Mesendoderm (in vitro differentiated cells): ENCODE results near the gene UBTD2.

ENCODE experiments used
- DNase-seq: peaks from one replicate; pipeline ENCODE4 v3.0.0; 2013
- H2AK5ac ChIP-seq: 2 replicates; pipeline ENCODE4 v1.6.1; 2013; ENCODE audit warnings: low read length, inconsistent platforms
- H2BK120ac ChIP-seq: 2 replicates; pipeline ENCODE4 v1.6.1; 2013; ENCODE audit warnings: low read depth, mild to moderate bottlenecking, low read length, moderate library complexity, mixed read lengths
- H2BK15ac ChIP-seq: replicated peaks from 2 replicates; pipeline ENCODE4 v1.6.1; 2013; ENCODE audit warnings: low read depth, mild to moderate bottlenecking, moderate library complexity
- H2BK5ac ChIP-seq: 2 replicates; pipeline ENCODE4 v1.6.1; 2013; ENCODE audit warnings: low read length, inconsistent platforms
- H3K18ac ChIP-seq: 2 replicates; pipeline ENCODE4 v1.6.1; 2013; ENCODE audit warnings: mild to moderate bottlenecking, low read length, mixed read lengths
- H3K23ac ChIP-seq: one replicate; pipeline ENCODE4 v1.6.1; 2013; ENCODE audit warnings: low read length
- H3K27ac ChIP-seq: 2 replicates; pipeline ENCODE4 v1.5.1; 2013; ENCODE audit warnings: low read depth, mild to moderate bottlenecking, inconsistent platforms, low read length, moderate library complexity
- H3K27me3 ChIP-seq: 2 replicates; pipeline ENCODE4 v1.6.1; 2013; ENCODE audit warnings: low read length, control low read depth, mild to moderate bottlenecking, inconsistent platforms; ENCODE audit not compliant: insufficient read depth, poor library complexity
- H3K36me3 ChIP-seq: 2 replicates; pipeline ENCODE4 v1.6.1; 2013; ENCODE audit warnings: low read length, inconsistent platforms; ENCODE audit not compliant: control insufficient read depth, insufficient read depth
- H3K4ac ChIP-seq: one replicate; pipeline ENCODE4 v1.6.1; 2013; ENCODE audit warnings: low read depth, mild to moderate bottlenecking, low read length, moderate library complexity
- H3K4me1 ChIP-seq: 2 replicates; pipeline ENCODE4 v1.6.1; 2013; ENCODE audit warnings: low read depth, low read length, inconsistent platforms; ENCODE audit not compliant: control insufficient read depth
- H3K4me2 ChIP-seq: 2 replicates; pipeline ENCODE4 v1.6.1; 2013; ENCODE audit warnings: low read length
- H3K4me3 ChIP-seq: 2 replicates; pipeline ENCODE4 v1.5.1; 2013; ENCODE audit warnings: mild to moderate bottlenecking, low read length
- H3K56ac ChIP-seq: one replicate; pipeline ENCODE4 v1.6.1; 2013; ENCODE audit warnings: low read length
- H3K79me1 ChIP-seq: 2 replicates; pipeline ENCODE4 v1.6.1; 2013; ENCODE audit warnings: low read length, inconsistent platforms
- H3K79me2 ChIP-seq: 2 replicates; pipeline ENCODE4 v1.6.1; 2013; ENCODE audit warnings: mild to moderate bottlenecking, low read length; ENCODE audit not compliant: control insufficient read depth, insufficient read depth
- H3K9ac ChIP-seq: 2 replicates; pipeline ENCODE4 v1.6.1; 2013; ENCODE audit warnings: low read length, inconsistent platforms
- H4K5ac ChIP-seq: one replicate; pipeline ENCODE4 v1.6.1; 2013; ENCODE audit warnings: low read length
- H4K8ac ChIP-seq: one replicate; pipeline ENCODE4 v1.6.1; 2013; ENCODE audit warnings: low read depth, mild to moderate bottlenecking, control low read depth, low read length, moderate library complexity
- WGBS: extraction: QIAGEN DNeasy Blood & Tissue Kit; methylation state at CpG from one replicate; pipeline ENCODE4 v1.1.7; 2013; ENCODE audit warnings: low lambda C conversion rate, missing lambda C conversion rate; ENCODE audit not compliant: insufficient coverage; ENCODE audit errors: extremely low coverage; 5-methylcytosine and 5-hydroxymethylcytosine counted together

The UBTD2 gene

GRCh38 chr5:172255444-172255843, 28.1 kb downstream of the UBTD2 start:
- Histone ChIP-seq H3K27me3 (no peaks in the 10 kb centered on the region), H3K79me2 (no peaks in the 10 kb centered on the region), H3K18ac (no peak overlapping the region), H4K5ac (no peak overlapping the region), H3K9ac (no peak overlapping the region), H3K36me3 (peaks cover 1% of the 10 kb centered on the region), H2BK120ac (no peak overlapping the region), H2BK15ac (no peak overlapping the region), H3K4ac (no peak overlapping the region), H3K4me2 (no peak overlapping the region), H2AK5ac (no peak overlapping the region), H3K79me1 (peaks cover 6% of the 10 kb centered on the region), H3K27ac (no peak overlapping the region), H3K4me1 (no peaks in the 10 kb centered on the region), H3K23ac (no peak overlapping the region), H3K56ac (no peak overlapping the region), H3K4me3 (no peak overlapping the region), H4K8ac (no peak overlapping the region), H2BK5ac (no peak overlapping the region)
- DNase-seq = no peak
- WGBS = no CpG with 5 or more reads among the region's 23 CpGs

- no peak for DNase-seq
- no peaks in the 10 kb centered on the region for H3K4me1 ChIP-seq
- no peak overlapping the region for H3K23ac ChIP-seq
- H2BK120ac ChIP-seq = no peak overlapping the region
- H4K8ac ChIP-seq = no peak overlapping the region
- no peaks in the 10 kb centered on the region for H3K27me3 ChIP-seq
- no peak overlapping the region for H2AK5ac ChIP-seq
- H2BK15ac ChIP-seq = no peak overlapping the region
- peaks cover 1% of the 10 kb centered on the region for H3K36me3 ChIP-seq
- H3K18ac ChIP-seq = no peak overlapping the region
- H4K5ac ChIP-seq = no peak overlapping the region
- no peak overlapping the region for H3K56ac ChIP-seq
- no peak overlapping the region for H3K4me3 ChIP-seq
- peaks cover 5% of the 10 kb centered on the region for H3K79me2 ChIP-seq
- H3K9ac ChIP-seq = no peak overlapping the region
- H3K27ac ChIP-seq = no peak overlapping the region
- no peak overlapping the region for H3K4ac ChIP-seq
- no peak overlapping the region for H3K4me2 ChIP-seq
- peaks cover 7% of the 10 kb centered on the region for H3K79me1 ChIP-seq
- no CpG with 5 or more reads among the region's 2 CpGs for WGBS
- H2BK5ac ChIP-seq = no peak overlapping the region
Observed at GRCh38 chr5:172252501-172252900, 31.1 kb downstream of the UBTD2 start.

GRCh38 chr5:172251419-172251818, 32.1 kb downstream of the UBTD2 start:
- Histone ChIP-seq H3K4me2 (no peak overlapping the region), H3K27ac (no peak overlapping the region), H2BK5ac (no peak overlapping the region), H3K23ac (no peak overlapping the region), H3K4me1 (no peaks in the 10 kb centered on the region), H2BK15ac (no peak overlapping the region), H3K4ac (no peak overlapping the region), H4K5ac (no peak overlapping the region), H2AK5ac (no peak overlapping the region), H3K56ac (no peak overlapping the region), H3K36me3 (peaks cover 1% of the 10 kb centered on the region), H2BK120ac (no peak overlapping the region), H3K18ac (no peak overlapping the region), H3K79me2 (peaks cover 9% of the 10 kb centered on the region), H3K9ac (no peak overlapping the region), H3K27me3 (no peaks in the 10 kb centered on the region), H3K79me1 (peaks cover 6% of the 10 kb centered on the region), H3K4me3 (no peak overlapping the region), H4K8ac (no peak overlapping the region)
- no CpG with 5 or more reads among the region's 1 CpG for WGBS
- no peak for DNase-seq

- no peak for DNase-seq
- Histone ChIP-seq H3K4me1 (no peaks in the 10 kb centered on the region), H2BK15ac (no peak overlapping the region), H4K5ac (no peak overlapping the region), H3K4me2 (no peak overlapping the region), H4K8ac (no peak overlapping the region), H3K36me3 (no peaks in the 10 kb centered on the region), H3K27me3 (no peaks in the 10 kb centered on the region), H2BK5ac (no peak overlapping the region), H3K18ac (no peak overlapping the region), H3K4me3 (no peak overlapping the region), H3K23ac (no peak overlapping the region), H3K56ac (no peak overlapping the region), H3K27ac (no peak overlapping the region), H3K79me1 (peaks cover 4% of the 10 kb centered on the region), H3K4ac (no peak overlapping the region), H3K9ac (no peak overlapping the region), H3K79me2 (peaks cover 11% of the 10 kb centered on the region), H2AK5ac (no peak overlapping the region), H2BK120ac (no peak overlapping the region)
- WGBS = no CpG with 5 or more reads among the region's 2 CpGs
Observed at GRCh38 chr5:172248637-172249036, 34.9 kb downstream of the UBTD2 start.

GRCh38 chr5:172245703-172246125, 37.9 kb downstream of the UBTD2 start:
- Histone ChIP-seq H3K9ac (no peak overlapping the region), H3K27me3 (no peaks in the 10 kb centered on the region), H3K23ac (no peak overlapping the region), H3K4ac (no peak overlapping the region), H2BK15ac (no peak overlapping the region), H3K79me2 (peaks cover 17% of the 10 kb centered on the region), H4K5ac (no peak overlapping the region), H3K27ac (no peak overlapping the region), H2BK120ac (no peak overlapping the region), H3K4me1 (no peaks in the 10 kb centered on the region), H3K56ac (no peak overlapping the region), H4K8ac (no peak overlapping the region), H3K4me3 (no peak overlapping the region), H2BK5ac (no peak overlapping the region), H2AK5ac (no peak overlapping the region), H3K36me3 (no peaks in the 10 kb centered on the region), H3K18ac (no peak overlapping the region), H3K79me1 (peaks cover 5% of the 10 kb centered on the region), H3K4me2 (no peak overlapping the region)
- WGBS = no CpG with 5 or more reads among the region's 1 CpG
- DNase-seq = no peak

GRCh38 chr5:172245046-172245445, 38.5 kb downstream of the UBTD2 start:
- Histone ChIP-seq H2BK120ac (no peak overlapping the region), H3K36me3 (no peaks in the 10 kb centered on the region), H3K4me2 (no peak overlapping the region), H3K18ac (no peak overlapping the region), H3K79me2 (peaks cover 17% of the 10 kb centered on the region), H2AK5ac (no peak overlapping the region), H2BK5ac (no peak overlapping the region), H3K56ac (no peak overlapping the region), H3K27me3 (no peaks in the 10 kb centered on the region), H3K23ac (no peak overlapping the region), H3K27ac (no peak overlapping the region), H3K79me1 (peaks cover 5% of the 10 kb centered on the region), H3K4ac (no peak overlapping the region), H4K5ac (no peak overlapping the region), H3K4me1 (no peaks in the 10 kb centered on the region), H3K4me3 (no peak overlapping the region), H3K9ac (no peak overlapping the region), H2BK15ac (no peak overlapping the region), H4K8ac (no peak overlapping the region)
- no peak for DNase-seq
- no CpG with 5 or more reads among the region's 2 CpGs for WGBS
